GM19324 (cell line): ENCODE results near the gene GJC1.

Experiments
- ATAC-seq: cut with Tn5 transposase; IDR thresholded peaks from one replicate; pipeline ENCODE4 v1.9.1; 2021; ENCODE audit warnings: mild to moderate bottlenecking, moderate library complexity; ENCODE audit not compliant: unreplicated experiment, low FRiP score

GJC1 gene

DNA sequence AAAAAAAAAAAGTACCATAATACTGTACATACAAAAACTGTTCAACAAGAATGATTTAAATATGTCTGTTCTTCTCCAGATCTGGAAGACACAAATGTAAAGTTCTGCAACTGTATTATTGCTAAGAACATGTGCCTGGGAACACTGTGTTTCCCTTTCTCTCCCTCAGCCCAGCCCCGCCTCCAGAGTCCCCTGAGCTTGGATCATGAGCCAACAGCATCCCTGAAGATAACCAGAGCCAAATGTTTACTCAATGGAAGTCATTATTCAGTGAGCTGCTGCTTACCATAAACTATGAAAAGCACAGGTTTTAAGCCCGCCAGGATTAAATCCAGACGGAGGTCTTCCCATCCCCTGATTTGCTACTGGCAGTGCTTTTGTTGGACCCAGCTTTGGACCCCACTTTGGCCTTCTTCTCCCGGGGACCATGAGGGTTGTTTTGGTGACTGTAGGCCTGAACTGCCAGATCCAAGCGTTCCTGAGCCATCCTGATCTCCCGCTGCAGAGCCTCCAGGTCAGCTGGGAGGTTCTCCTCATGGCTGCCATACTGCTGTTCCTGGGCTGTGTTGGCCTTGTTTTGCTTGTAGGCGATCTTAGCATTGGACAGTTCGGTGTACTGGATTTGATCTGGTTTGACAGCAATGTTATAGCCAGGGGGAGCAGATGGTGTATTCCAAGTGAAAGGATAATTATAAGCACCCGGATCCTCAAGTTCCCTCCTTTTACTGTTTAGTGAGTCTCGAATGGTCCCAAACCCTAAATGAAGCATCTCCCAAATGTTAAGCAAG, 25.6 kb downstream of the GJC1 start:
- no peak for ATAC-seq

DNA sequence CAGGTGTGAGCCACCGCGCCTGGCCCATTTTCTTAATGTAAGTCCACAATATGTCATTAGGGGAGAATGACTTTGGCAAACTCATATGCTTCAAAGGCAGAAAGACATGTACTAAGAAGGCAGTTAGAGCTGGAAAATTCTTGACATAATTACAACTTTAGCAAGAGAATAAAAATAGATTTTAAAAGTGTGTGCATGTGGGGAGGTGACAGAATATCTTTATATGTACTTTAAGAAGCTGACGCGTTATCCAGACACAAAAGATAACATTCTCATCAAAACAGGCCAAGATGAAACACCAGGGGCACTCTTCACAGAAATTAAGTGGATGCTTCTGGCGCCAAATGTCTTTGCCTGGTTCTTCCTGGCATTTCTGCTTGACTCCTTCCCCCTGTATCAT, 28.2 kb downstream of the GJC1 start:
- ATAC-seq = no peak

- no peak for ATAC-seq
These were observed 31.7 kb downstream of the GJC1 start for GRCh38 chr17:44798356-44798755.

DNA sequence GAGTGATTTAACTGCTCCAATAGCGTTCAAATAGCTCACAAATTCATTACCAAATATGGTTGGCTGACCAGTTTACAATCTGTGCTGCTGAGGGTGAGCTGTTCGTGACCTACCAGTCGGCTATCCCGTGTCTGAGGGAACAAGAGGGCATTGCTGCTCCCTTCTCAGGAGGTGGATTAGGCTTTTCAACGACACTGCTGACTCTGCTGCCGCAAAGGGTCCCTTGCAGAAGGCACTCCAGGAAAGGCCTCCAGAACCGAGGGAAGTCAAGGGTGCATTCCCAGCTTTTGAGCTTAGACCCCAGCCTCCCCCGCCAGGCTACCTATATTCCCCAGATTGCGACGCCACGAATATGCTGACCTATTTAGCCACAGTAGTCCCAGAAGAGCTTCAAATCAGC, 32.3 kb downstream of the GJC1 start:
- ATAC-seq = no peak

DNA sequence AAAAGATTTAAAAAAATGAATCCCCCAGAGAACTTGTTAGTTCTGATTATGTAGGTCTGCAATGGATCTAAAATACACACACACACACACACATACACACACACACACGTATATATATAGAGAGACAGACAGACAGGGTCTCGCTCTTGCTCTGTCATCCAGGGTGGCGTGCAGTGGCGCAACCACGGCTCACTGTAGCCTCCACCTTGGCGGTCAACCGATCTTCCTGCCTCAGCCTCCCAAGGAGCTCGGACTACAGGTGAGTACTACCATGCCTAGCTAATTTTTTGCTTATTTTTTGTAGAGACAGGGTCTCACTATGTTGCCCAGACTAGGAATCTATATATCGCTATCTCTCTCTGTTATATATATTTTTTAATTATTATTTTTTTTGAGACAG, 33.4 kb downstream of the GJC1 start:
- no peak for ATAC-seq

DNA sequence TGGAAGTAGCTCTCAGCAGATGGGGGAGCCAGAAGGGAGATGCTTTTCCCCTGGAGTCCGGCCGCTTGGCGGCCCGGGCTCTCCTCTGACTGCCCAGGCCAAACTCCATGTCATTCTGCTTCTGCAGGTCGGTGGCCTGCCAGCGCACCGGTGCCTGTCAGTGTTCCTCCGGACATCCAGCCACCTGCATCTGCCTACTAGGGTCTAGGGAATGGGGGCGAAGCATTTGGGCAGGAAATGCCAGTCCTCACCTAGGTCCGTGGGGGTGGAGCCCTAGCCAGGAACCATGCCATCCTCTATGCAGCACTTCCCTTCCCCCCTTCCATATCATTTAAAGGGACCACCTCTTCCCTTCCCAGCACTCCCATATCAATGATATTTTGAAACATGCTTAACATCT, 34.2 kb downstream of the GJC1 start:
- ATAC-seq = no peak

- ATAC-seq = no peak
These were observed 34.7 kb downstream of the GJC1 start for GRCh38 chr17:44795421-44795820.

- ATAC-seq = no peak
These were observed 35.2 kb downstream of the GJC1 start for GRCh38 chr17:44794851-44795413.

DNA sequence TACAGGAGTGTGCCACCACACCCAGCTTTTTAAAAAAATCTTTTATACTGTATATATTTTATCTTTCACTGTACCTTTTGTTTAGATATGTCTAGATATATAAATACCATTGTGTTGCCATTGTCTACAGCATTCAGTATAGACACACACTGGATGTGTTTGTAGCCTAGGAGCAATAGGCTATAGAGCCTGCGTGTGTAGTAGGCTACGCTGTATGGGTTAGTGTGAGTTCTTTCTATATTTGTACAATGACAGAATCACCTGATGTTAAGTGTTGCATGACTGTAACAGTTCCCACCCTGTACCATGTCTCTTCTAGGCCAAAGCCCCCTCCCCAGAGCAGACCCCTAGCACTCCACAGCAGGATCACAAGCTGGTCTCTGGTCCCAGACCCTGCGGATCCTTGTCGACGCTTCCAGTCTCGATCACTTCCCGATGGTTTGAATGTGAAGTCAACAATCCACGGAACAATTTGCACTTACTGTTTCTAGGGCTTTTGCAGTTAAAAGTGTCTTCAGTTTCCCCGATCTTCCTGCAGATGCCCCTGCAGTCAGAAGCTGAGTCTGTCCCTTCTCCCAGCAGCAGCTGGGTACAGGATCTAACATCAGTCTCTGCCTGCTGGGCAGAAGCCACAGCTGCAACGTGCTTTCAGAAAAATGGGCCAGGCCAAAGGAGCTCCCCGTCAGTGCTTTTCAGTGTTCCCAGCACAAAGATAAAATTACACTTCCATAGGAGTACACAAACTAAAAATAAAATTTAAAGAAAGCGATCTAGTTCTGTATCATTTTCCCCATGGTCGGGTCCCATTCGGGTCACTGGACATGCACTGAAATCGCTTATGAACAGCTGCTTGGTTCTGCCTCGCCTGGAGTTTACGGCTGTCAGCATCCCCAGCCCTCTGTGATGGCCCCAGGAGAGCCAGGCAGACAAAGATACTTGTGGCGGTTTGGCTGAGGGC, 35.9 kb downstream of the GJC1 start:
- no peak for ATAC-seq

GRCh38 chr17:44792276-44792675, 37.8 kb downstream of the GJC1 start:
- ATAC-seq = no peak

- no peak for ATAC-seq
These were observed 41.9 kb downstream of the GJC1 start for GRCh38 chr17:44788139-44788538.

GRCh38 chr17:44787271-44787940, 42.7 kb downstream of the GJC1 start:
- ATAC-seq = no peak

GRCh38 chr17:44786551-44787081, 43.5 kb downstream of the GJC1 start:
- ATAC-seq = no peak

- ATAC-seq = no peak
These were observed 44.2 kb downstream of the GJC1 start for GRCh38 chr17:44785921-44786320.

- ATAC-seq = no peak
These were observed 47.7 kb downstream of the GJC1 start for GRCh38 chr17:44782326-44782850.

GRCh38 chr17:44781551-44782325, 48.3 kb downstream of the GJC1 start:
- no peak for ATAC-seq

DNA sequence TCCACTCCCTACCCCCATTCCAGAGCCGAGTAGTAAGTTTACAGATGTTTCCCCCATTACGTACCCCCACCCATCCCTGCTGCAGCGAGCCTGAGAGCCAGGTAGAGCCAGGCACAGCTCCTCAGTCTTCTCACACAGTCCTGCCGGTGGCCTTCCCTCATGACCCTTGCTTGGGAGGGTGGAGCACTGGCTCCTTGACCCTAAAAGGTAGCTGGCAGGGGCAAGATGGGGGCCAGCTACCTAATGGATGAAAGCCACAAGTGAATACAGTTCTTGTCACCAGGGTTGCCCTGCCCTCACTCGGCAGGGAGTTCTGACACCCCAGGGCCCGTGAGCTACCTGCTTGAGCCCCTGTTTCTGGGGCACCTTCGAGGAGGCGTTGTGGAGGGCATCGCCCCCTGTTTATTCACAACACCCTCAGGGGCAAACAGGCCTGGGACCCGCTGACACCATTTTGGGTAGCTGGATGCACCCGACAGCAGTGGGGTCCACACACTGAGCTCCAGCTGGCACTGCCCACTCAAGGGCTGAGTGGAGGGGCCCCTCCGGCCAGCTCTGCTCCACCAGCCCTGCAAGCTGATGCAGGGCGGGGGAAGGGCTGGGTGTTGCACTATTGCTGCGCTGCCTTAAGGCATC, 49.1 kb downstream of the GJC1 start:
- ATAC-seq = no peak

- no peak for ATAC-seq
These were observed 49.9 kb downstream of the GJC1 start for GRCh38 chr17:44780161-44780560.
